HepG2 (cell line): ENCODE data around the gene SPNS3.

Experiments
- EZH2 ChIP-seq: conservative IDR thresholded peaks from 2 replicates; pipeline ENCODE4 v1.6.1; 2012; ENCODE audit warnings: mild to moderate bottlenecking, low read depth, low read length, moderate library complexity
- NBN ChIP-seq: fragments of 450-650 bp; conservative IDR thresholded peaks from 2 replicates; pipeline ENCODE4 v1.6.1; 2017

GRCh38 chr17:4476017-4476416 lies 42.3 kb downstream of the SPNS3 start:
- no peak for TF ChIP-seq NBN
- no peak for TF ChIP-seq EZH2
